ENCODE results near the gene STRA6. TPM values are rescaled to one million over a fixed set of nuclear protein-coding genes. Genes with fewer than 3 reads are reported as not detected.

STRA6 gene
- 44.3 and 45.8 TPM in 2 replicates for total RNA-seq (2014; rRNA removed; shearing (Covaris generic))

GRCh38 chr15:74202452-74203401, at the start of gene STRA6:
Gene STRA6, minus strand, starts transcription at chr15:74202787. Its CDS starts 520 bp downstream, at chr15:74202267.

GRCh38 chr15:74235962-74236361, 33.4 kb upstream of the STRA6 start, which contains the start of gene CCDC33:
Gene CCDC33, plus strand, starts transcription at chr15:74236326. Its CDS starts 394 bp downstream, at chr15:74236720.

GRCh38 chr15:74173380-74174218, 29.0 kb downstream of the STRA6 start, which contains the start of gene ISLR:
Gene ISLR, plus strand, starts transcription at chr15:74173710. Its CDS starts 1,149 bp downstream, at chr15:74174859.

GRCh38 chr15:74130155-74130848, 72.3 kb downstream of the STRA6 start, which contains the start of gene ISLR2:
Gene ISLR2, plus strand, starts transcription at chr15:74130586. Its CDS starts 2,169 bp downstream, at chr15:74132755.

Small RNA genes lying within 50 kb of the gene (small RNA-seq; reads per million reads assigned to genes)
- not detected for gene RF00017

Other genes starting within 250 kb of the STRA6 start
- 13.1 and 13.3 TPM in 2 replicates for gene STOML1, start 210.5 kb downstream of the STRA6 start, total RNA-seq (2014; rRNA removed; shearing (Covaris generic))
- gene PML, start 208.1 kb downstream of the STRA6 start, total RNA-seq (2014; rRNA removed; shearing (Covaris generic)) = 26.3 and 27.0 TPM in 2 replicates
- 2.4 TPM in 1 of 2 replicates, not detected in the other for gene GOLGA6A, start 120.2 kb downstream of the STRA6 start, total RNA-seq (2014; rRNA removed; shearing (Covaris generic))
- 2.8 TPM in 1 of 2 replicates, not detected in the other for gene ISLR2, start 72.2 kb downstream of the STRA6 start, total RNA-seq (2014; rRNA removed; shearing (Covaris generic))
- 0.08 TPM in 1 of 2 replicates, not detected in the other for gene ISLR, start 29.1 kb downstream of the STRA6 start, total RNA-seq (2014; rRNA removed; shearing (Covaris generic))
- 1.5 and 3.7 TPM in 2 replicates for gene CCDC33, start 33.5 kb upstream of the STRA6 start, total RNA-seq (2014; rRNA removed; shearing (Covaris generic))
- 0.77 and 2.0 TPM in 2 replicates for gene CYP11A1, start 164.9 kb upstream of the STRA6 start, total RNA-seq (2014; rRNA removed; shearing (Covaris generic))
- 27.4 and 30.7 TPM in 2 replicates for gene SEMA7A, start 231.2 kb upstream of the STRA6 start, total RNA-seq (2014; rRNA removed; shearing (Covaris generic))

Data from A375 (cell line).